ENCODE measurements around the gene SEC14L6.
"Not testable (repeated sequence)": the region's sequence is repeated elsewhere in the genome, so short reads cannot be mapped to it uniquely, and the experiment has no call there.

SEC14L6 gene

GRCh38 chr22:30566125-30566524 is 19.6 kb upstream of the SEC14L6 start:
- DNase-seq (ENCODE audit: low spot score) = peak; percentile 69

GRCh38 chr22:30565341-30565740 is 18.8 kb upstream of the SEC14L6 start:
- DNase-seq (ENCODE audit: low spot score) = no peak

- DNase-seq (ENCODE audit: low spot score) = no peak
These were observed 18.2 kb upstream of the SEC14L6 start for GRCh38 chr22:30564761-30565119.

- DNase-seq (ENCODE audit: low spot score) = no peak
These were observed 17.7 kb upstream of the SEC14L6 start for GRCh38 chr22:30564045-30564760.

- DNase-seq (ENCODE audit: low spot score) = peak; percentile 25
These were observed 15.8 kb upstream of the SEC14L6 start for GRCh38 chr22:30562366-30562765.

GRCh38 chr22:30561402-30562189 is 15.1 kb upstream of the SEC14L6 start:
- no peak for DNase-seq (ENCODE audit: low spot score)

DNA sequence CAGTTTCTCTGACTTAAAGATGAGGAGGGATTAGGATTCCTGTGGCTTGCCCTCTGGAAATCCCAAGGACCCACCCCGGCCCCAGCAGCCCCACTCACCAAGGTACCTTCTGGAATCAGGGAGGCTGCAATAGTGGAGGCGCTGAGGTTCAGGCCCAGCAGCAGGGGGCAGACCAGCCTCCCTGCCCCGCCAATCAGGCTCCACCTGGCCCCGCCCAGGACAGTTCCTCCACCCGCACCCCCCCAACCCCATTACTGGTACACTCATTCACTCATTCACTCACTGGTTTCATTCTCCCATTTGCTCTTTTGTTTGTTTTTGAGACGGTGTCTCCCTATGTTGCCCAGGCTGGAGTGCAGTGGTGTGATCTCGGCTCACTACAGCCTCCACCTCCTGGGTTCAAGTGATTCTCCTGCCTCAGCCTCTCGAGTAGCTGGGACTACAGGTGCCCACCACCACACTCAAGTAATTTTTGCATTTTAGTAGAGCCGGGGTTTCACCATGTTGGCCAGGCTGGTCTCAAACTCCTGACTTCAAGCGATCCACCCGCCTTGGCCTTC is 14.2 kb upstream of the SEC14L6 start:
- DNase-seq (ENCODE audit: low spot score) = not testable (repeated sequence)

DNA sequence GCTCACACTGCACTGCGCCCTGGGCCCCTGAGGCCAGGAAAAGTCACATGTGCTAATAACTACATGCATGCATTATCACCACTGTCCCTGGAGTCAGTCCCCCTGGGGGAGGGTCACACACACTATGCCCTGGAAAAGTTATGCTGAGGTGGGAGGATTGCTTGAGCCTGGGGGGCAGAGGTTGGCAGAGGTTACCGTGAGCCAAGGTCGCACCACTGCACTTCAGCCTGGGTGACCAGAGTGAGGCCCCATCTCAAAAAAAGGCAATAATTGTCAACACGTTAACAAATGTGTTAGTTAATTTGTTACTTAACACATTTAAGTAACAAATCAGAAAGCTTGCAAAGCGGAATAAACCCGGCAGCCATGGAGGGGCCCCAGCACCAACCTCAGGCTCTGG is 13.3 kb upstream of the SEC14L6 start:
- no peak for DNase-seq (ENCODE audit: low spot score)

DNA sequence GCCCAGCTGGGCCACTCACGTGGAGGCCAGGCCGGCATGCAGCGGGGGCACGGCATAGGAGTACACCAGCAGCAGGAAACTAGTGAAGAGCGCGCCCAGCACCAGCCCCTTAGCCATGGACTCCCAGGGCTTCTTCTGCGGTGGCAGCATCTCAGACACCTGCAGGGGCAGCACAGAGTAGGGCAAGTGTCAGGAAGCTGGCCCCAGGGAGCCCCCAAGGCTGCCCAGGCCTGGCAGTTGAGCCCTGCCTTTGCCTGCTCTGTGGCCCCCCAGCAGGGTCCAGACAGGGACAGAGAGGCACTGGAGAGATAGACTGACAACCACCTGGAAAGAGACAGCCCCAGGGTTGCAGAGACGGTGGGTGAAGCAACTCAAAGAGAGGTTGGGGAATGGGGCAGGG is 10.7 kb upstream of the SEC14L6 start:
- no peak for DNase-seq (ENCODE audit: low spot score)

DNA sequence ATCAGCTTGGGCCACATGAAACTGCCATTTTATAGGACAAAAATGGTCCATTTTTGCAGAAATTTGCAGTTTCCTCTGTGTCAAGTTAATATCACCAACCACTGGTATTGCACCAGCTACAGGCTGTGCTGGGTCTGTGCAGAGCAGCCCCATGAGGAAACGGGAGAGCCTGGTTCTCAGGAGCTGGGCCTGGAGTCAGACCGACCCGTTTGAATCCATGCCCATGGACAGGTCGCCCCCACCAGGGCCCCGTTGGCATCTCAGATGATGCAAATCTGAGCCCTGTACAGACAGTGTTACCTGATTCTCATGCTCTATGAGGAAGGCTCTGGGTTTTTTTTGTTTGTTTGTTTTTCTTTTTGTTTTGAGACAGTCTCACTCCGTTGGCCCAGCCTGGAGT is 9.8 kb upstream of the SEC14L6 start:
- peak; percentile 22 for DNase-seq (ENCODE audit: low spot score)

- no peak for DNase-seq (ENCODE audit: low spot score)
These were observed 9.0 kb upstream of the SEC14L6 start for GRCh38 chr22:30555282-30556210.

DNA sequence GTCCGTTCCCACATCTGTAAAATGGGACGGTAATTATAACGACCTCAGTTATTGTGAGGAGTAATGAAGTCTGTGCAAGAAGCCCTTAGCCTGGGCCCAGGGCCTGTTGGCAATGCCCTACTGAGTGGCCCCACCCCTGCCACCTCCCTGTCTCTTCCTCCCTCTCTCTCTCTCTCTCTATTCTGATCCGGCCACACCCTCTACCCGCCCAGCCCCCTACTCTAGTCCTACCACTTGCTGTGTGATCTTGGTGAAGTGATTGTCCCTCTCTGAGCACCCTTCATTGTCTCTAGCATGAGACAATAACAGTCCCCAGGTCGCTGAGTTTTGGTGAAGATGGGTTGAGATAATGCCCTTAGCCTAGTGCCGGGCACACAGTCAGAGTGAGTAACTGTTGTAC is 7.4 kb upstream of the SEC14L6 start:
- no peak for DNase-seq (ENCODE audit: low spot score)

DNA sequence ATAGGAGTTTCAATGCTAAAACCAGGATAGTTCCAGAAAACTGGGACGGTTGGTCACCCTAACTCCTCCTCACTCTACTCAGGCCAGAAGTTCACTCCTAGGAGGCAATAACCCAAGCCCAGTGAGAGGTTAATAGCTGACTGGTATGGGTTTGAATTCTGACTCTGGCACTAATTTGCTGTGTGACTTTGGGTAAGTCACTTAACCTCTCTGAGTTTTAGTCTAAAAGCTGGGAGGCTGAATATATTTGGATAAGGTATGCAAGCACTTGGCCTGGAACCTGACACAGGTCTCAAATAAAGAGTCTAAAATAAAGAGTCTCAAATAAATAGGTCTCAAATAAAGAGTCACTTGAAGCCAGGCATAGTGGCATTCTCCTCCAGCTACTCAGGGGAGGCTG is 6.2 kb upstream of the SEC14L6 start:
- no peak for DNase-seq (ENCODE audit: low spot score)

- DNase-seq (ENCODE audit: low spot score) = not testable (repeated sequence)
These were observed 5.3 kb upstream of the SEC14L6 start for GRCh38 chr22:30551813-30552212.

DNA sequence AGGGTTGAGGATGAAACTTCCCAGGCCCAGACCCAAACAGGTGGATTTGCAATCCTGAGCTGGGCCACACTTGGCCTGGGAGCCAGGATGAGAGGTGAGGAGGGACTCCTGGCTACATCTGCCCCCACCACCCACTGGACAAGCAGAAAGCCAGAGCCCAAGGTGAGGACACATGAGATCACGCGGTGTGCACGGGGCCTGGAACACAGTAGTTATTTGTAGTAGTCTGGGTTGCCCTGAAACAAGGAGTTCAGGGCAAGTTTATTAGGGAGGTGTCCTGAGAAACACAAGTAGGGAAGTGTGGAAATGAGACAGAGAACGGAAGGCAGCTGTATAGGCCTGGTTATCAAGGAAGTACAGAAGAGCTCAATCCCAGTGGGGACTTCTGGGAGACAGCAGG is 647 bp upstream of the SEC14L6 start:
- no peak for DNase-seq (ENCODE audit: low spot score)

DNA sequence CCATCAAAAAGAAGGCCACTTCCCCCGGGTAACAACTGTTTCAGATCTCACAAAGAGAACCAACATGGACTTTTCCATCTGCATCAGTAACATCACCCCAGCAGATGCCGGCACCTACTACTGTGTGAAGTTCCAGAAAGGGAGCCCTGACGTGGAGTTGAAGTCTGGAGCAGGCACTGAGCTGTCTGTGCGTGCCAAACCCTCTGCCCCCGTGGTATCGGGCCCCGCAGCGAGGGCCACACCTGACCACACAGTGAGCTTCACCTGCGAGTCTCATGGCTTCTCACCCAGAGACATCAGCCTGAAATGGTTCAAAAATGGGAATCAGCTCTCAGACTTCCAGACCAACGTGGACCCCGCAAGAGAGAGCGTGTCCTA is 3.7 kb downstream of the SEC14L6 start:
- DNase-seq (ENCODE audit: low spot score) = no peak

- DNase-seq (ENCODE audit: low spot score) = peak; percentile 27
These were observed 4.4 kb downstream of the SEC14L6 start for GRCh38 chr22:30541961-30542810.

DNA sequence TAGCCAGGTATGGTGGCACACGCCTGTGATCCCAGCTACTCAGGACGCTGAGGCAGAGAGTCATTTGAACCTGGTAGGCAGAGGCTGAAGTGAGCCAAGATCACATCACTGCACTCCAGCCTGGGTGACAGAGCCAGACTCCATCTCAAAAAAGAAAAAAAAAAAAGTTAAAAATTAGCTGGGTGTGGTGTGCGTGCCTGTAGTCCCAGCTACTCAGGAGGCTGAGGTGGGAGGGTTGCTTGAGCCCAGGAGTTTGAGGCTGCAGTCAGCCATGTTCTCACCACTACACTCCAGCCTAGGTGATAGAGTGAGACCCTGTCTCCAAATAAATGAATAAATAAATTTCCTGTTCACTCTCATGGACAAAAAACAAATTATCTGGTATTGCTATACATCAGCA is 5.0 kb downstream of the SEC14L6 start:
- not testable (repeated sequence) for DNase-seq (ENCODE audit: low spot score)

DNA sequence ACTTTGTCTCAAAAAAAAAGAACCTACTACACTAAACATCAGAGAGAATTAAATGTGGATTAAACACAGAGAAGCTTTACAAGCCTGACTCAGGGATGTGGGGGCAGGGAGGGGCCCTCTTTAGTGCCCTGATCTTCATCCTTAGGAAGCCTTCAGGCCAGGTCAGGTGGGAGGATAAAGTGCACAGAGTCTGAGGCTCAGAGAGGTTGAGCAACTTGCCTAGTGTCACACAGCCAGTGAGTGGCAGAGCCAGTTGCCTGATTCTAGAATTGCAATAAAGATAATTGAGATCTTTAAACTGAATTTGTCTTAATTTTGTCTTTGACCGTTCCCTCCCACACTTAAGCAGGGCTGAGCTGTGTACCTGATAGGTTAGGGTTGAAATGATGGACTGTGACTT is 7.2 kb downstream of the SEC14L6 start:
- DNase-seq (ENCODE audit: low spot score) = no peak

DNA sequence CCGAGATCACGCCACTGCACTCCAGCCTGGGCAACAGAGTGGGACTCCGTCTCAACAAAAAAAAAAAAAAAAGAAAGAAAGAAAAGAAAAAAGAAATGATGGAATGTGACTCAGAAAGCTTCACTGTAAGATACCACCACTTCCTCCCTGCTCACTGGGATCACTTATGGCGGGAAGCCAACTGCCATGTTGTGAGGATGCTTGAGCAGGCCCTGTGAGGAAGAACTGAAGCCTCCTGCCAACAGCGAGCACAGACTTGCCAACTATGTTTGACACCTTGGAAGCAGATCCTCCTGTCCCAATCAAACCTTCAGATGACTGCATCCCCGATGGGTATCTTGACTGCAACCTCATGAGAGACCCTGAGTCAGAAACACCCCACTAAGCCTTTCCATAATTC is 8.3 kb downstream of the SEC14L6 start:
- DNase-seq (ENCODE audit: low spot score) = no peak

DNA sequence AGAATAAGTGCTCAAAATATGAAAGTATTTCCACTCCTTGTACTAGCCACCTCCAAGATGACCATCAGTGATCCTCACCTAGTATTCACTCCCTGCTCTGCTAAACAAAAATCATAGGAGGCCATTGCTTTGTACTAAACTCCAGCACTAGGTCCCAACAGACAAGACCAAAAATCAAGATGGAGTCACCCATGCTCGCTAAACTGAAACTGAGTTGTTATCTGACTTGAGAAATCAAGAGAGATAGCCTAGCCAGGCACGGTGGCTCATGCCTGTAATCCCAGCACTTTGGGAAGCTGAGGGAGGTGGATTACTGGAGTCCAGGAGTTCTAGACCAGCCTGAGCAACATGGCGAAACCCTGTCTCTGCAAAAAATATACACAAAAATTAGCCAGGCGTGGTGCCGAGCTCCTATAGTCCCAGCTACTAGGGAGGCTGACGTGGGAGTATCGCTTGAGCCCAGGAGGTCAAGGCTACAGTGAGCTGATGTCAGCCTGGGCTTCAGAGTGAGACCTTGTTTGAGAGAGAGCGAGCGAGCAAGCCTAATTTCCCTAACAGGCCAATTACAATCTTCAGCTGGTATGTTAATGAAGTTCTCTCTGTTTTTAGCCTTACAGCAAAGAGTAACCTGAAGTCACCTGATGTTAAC is 9.3 kb downstream of the SEC14L6 start:
- DNase-seq (ENCODE audit: low spot score) = no peak
